Stimulated activated CD8-positive, alpha-beta memory T cell treated with anti-CD3 and anti-CD28 coated beads, Interleukin-15, amount 100 ng/mL, for 4 hours (primary cell): ENCODE results near the gene LRRIQ1.
"Not testable (repeated sequence)": the region's sequence is repeated elsewhere in the genome, so short reads cannot be mapped to it uniquely, and the experiment has no call there.

Source experiments
- DNase-seq, 2 donors: peaks; one replicate each; pipeline ENCODE4 v3.0.0-alpha.2; 2020; ENCODE audit warnings: low read depth in 2 of 2

Gene LRRIQ1

GRCh38 chr12:85203809-85204208 lies 167.7 kb downstream of the LRRIQ1 start:
- not testable (repeated sequence) for DNase-seq

- no peak for DNase-seq
Measured at GRCh38 chr12:85206543-85206942, 170.4 kb downstream of the LRRIQ1 start.

DNA sequence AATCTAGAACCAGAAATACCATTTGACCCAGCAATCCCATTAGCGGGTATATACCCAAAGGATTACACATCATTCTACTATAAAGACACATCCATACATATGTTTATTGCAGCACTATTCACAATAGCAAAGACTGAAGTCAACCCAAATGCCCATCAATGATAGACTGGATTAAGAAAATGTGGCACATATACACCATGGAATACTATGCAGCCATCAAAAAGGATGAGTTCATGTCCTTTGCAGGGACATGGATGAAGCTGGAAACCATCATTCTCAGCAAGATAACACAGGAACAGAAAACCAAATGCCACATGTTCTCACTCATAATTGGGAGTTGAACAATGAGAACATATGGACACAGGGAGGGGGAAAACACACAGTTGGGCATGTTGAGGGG lies 188.2 kb downstream of the LRRIQ1 start:
- DNase-seq = not testable (repeated sequence)

DNA sequence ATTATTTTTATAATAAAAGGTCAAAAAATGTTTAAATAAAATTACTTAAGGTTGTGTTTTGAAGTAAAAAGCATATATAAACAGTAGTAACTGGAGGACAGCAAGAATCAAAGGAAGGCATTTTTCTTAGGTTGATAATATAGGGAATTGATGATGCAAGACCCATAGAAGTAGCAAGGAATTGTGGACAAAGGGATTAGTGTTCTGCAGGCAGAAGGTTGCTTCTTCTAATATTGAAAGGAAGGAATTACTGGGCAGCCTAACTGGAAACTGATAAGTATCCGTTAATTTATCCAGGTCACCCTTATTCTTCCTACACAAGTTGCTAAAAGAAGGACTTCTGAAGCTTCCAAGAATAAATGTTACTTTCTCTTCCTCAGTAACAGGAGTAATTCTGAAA lies 189.3 kb downstream of the LRRIQ1 start:
- no peak for DNase-seq

DNA sequence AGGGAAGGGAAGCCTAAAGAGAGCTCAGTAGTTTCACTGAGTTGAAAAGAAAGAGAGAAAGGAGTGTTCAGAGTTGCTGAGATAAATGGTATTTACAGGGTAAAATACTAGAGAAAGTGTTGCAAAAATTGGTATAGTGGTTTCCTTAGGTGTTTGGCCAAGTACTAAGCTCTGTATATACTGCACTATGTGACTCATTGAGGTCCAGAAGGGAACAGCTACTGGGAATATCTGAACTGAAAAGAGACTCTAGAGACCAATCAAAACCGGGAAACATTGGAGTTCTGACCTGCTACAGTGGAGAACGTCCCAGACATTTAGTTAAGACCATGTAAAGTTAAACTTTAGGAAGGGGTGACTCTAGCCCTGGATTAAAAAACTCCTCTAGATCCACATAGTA lies 201.2 kb downstream of the LRRIQ1 start:
- no peak for DNase-seq

DNA sequence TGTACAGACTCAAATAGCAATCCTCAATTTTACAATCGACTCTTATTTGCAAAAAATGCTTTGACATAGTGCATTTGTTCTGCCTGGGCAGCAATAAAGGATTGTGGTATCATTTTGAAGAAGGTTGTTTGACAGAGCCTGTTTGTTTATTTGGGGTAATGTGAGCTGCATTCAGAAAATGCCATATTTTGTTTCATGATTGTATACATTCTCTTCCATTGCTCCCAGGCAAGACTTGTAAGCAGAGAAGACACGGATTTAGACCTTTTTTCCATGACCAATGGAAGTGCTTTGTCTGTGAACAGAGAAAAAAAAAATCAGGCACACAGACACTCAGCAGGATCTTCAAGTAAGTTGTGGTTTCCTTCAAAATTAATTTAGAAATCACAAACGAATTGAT lies 208.4 kb downstream of the LRRIQ1 start:
- no peak for DNase-seq

GRCh38 chr12:85253853-85254252 lies 217.7 kb downstream of the LRRIQ1 start:
- no peak for DNase-seq

GRCh38 chr12:85257671-85258070 lies 221.5 kb downstream of the LRRIQ1 start:
- DNase-seq = no peak

DNA sequence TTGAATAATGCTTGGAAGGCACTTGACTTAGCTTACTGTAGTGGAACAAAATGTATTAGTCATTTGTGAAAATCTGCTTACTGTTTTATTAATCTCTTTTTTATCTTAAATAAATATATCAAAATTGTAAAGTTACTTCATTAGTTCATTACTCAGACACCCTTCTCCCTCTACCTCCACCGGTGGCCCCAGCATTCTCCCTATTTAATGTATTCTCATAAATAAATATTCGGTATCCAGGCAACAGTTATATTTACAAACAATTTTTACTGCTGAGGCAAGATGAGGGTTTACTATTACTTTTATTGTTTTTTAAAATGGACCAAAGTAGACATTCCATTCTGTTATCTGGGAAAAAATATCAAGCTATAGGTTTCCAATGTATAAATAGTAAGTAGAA lies 224.3 kb downstream of the LRRIQ1 start:
- DNase-seq = no peak

GRCh38 chr12:85260896-85261295 lies 224.7 kb downstream of the LRRIQ1 start:
- DNase-seq = no peak

DNA sequence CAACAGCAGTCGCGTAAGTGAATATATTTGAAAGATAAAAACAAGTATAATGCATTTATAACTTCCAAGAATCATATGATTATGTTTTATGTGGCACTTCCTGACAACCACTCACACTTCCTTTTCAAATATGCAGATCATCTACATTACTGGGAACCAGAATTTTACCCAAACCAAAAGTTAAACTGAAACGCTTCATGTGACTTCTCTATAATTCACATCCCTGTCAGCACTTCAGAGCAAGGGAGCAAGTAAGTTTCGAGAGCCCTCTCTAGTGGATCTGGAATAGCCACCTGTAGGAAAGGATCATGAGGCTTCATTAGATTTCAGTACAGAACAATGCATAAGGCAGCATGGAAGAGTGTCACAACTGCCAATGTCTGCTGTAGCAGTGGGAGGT lies 230.2 kb downstream of the LRRIQ1 start:
- no peak for DNase-seq

DNA sequence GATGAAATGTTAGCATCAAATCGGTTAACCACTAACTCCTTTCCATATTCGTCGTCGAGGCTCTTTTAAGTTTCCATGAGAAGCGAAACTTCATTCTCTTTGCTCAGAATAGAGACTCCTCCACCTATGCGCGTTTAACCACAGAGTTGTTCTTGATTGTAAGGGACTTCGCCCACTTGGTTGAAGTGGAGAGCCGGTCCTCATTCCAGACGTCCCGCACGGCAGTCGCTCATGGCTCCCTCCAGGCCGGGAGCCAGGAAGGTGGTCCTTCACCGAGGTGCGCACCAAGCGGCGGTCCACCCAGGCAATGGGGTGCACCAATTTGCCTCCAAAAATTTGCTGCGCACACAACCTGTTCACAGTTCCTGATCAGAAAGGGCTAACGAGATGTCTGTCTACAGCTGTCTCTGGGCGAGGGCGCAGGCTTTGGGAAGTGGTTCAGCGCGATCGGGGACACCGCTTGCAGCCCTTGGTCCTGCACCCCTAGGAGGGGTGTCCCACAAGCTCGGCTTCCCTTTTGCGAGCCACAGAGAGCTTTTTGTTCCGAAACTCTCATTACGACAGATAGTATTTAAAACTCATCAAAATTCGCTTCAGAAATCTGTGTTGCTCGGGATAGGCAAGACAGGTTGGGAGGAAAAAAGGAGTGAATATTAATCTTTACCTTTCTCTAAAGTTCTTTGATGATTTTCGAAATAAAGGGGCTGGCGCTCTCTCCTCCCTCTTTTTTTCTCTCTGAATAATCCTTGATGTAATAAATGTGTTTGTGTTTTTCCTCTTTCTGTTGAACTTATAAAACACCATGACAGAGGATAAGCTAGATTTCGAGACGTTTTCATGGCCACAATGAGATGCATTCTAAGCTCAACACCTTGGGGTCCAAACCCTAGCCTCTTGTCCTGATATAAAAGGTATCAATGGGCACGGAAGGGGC lies 237.5 kb downstream of the LRRIQ1 start:
- DNase-seq = no peak

GRCh38 chr12:85274315-85274651 lies 238.1 kb downstream of the LRRIQ1 start:
- DNase-seq = no peak

DNA sequence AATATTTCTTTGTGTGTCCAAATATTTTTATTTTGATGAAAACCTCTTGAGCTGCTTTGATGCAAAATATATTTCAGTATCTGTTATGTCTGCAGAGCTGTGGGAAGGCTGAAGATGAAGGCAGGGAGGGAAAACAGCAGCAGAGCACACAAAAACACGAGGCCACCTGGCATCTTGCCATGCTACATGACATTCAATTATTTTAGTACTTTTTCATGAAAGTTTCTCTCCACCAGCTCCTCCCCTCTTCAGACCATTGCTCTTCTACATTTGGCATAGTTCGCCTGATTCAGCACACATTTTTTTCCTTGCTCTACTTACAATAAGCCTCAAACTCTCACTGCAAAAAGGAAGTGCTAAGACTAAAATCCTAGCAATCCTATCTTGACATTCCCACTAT lies 239.2 kb downstream of the LRRIQ1 start:
- DNase-seq = no peak

DNA sequence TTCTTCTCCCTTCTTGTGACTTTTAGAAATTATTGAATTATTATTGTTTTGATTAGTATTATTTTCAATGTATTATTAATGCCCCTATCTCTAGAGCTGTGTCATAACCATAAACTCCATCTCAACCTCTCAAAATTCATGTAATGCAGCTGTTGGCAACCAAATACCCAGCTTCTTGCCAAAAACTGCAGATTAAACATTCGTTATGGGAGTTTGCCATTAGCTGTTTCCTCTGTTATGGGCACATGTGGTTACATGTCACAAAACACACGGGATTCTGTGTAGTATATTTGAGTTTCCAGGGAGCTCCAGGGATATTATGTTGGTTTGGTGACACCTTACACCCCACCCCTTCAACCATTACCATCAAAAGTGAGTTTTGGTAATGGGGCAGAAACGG lies 241.0 kb downstream of the LRRIQ1 start:
- no peak for DNase-seq

DNA sequence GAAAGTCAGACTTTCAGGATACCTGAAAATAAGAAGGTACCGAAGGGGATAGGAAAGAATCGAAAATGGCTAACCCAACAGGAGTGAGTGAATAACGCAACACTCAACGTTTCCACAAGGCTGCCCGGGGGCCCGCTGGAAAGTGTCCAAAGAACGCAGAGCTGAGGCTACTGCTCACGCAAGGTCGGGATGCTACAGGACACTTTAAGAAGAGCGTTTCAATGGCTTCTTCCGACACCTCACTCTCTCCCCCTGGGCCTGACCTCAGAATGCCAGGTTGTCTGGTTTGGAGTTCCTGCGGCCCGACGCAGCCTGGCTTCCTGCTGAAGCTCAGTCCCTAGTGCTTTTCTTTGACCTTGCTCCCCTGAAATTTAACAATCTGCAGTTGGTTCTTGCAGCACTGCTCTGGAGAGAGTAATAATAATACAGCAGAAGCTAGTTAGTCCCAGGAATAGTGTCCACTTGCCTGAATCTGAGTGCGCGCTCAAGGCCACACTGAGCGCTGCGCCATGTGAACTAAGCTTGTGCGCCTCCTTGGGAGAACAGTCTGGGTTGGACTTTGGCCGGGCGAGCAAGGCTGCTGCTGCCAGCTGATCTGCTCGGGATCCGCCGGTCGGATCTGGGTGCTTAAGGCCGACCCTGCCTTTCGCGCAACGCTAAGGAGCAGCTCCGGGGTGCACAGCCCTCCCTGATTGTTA lies 241.9 kb downstream of the LRRIQ1 start:
- DNase-seq = no peak

- no peak for DNase-seq
Measured at GRCh38 chr12:85278598-85279448, 242.7 kb downstream of the LRRIQ1 start.

- no peak for DNase-seq
Measured at GRCh38 chr12:85279449-85280164, 243.5 kb downstream of the LRRIQ1 start.

DNA sequence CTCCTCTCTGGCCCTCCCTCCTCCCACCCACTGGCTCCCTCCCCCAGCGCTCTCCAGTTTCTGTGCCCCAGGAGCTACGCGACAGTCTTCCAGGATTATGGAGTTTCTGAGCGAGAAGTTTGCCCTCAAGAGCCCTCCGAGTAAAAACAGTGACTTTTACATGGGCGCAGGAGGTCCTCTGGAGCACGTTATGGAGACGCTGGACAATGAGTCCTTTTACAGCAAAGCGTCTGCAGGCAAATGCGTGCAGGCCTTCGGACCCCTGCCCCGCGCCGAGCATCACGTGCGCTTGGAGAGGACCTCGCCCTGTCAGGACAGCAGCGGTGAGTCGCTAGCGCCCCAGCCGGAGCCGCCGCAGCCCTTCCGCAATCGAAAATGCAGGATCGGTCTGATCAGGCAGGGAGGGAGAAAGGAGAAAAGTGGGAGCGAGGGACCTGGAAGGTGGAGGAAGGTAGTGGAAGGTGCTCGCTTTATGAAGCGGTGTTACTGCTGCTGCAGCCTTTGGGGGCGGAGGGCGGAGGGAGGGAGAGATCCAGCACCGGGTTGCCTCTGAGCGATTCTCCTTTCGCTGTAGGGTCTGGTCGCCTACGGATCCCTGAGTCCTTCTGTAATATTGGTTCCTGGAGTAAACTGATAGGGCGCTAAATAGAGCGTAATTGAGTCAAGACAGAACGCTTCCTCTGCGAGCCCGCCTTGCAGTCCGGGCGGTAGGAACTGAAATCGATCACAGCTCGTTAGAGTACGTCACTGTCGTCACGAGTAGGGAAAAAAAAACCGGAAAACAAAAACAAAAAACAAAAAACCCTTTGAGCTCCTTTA lies 244.2 kb downstream of the LRRIQ1 start, which contains the start of gene ALX1:
Gene ALX1 (plus strand): TSS at position 56 of the 819 bp plus-strand sequence. CDS start 42 bp downstream, at position 98.
- no peak for DNase-seq

- DNase-seq = no peak
Measured at GRCh38 chr12:85280984-85281630, 245.0 kb downstream of the LRRIQ1 start.
